ENCODE measurements around the gene DLEC1.

GRCh38 chr3:38007754-38008090, 31.3 kb upstream of the DLEC1 start:
- no peak for TF ChIP-seq CTCF (IDR thresholded peaks at IDR 0.05; ENCODE audit: insufficient read depth, low read depth, low read length)
- no peak for TF ChIP-seq EZH2 (IDR thresholded peaks at IDR 0.05; ENCODE audit: insufficient read depth, low read length)
